Panc1 (cell line): ENCODE measurements around the gene NRCAM.

Experiments
- CTCF ChIP-seq: fragments of 450-650 bp; IDR thresholded peaks from 2 replicates; pipeline ENCODE4 v1.5.1; 2017; ENCODE audit warnings: mild to moderate bottlenecking
- POLR2AphosphoS5 ChIP-seq: IDR thresholded peaks from 2 replicates; pipeline ENCODE4 v1.6.1; 2012; ENCODE audit warnings: mild to moderate bottlenecking, low read depth, low read length, moderate library complexity
- REST ChIP-seq, 2 experiments: IDR thresholded peaks; 2 replicates each; pipeline ENCODE4 v1.6.1; 2011 to 2012; ENCODE audit warnings: low read depth in 2 of 2, control low read depth in 1 of 2, low read length in 1 of 2, mild to moderate bottlenecking in 1 of 2, moderate library complexity in 1 of 2; ENCODE audit not compliant: insufficient read depth in 1 of 2

GRCh38 chr7:108322925-108323832 lies 133.1 kb downstream of the NRCAM start:
- TF ChIP-seq CTCF (no peak), REST (IDR thresholded peaks at IDR 0.05; ENCODE audit: insufficient read depth in 1 of 2, low read depth in 2 of 2, low read length in 1 of 2) (no peak), POLR2AphosphoS5 (no peak)
